Glutamatergic neuron (in vitro differentiated cells): ENCODE measurements around the gene GMDS. TPM values are rescaled to one million over a fixed set of nuclear protein-coding genes. Genes with fewer than 3 reads are reported as not detected.

ENCODE experiments used
- DNase-seq: peaks from one replicate; pipeline ENCODE4 v3.0.0; 2022
- H3K27ac Mint-ChIP-seq: one replicate; pipeline ENCODE4 v1.8.0; 2020; ENCODE audit warnings: mild to moderate bottlenecking, mixed read lengths, inconsistent platforms; ENCODE audit not compliant: unreplicated experiment
- H3K27me3 Mint-ChIP-seq: one replicate; pipeline ENCODE4 v1.8.0; 2020; ENCODE audit warnings: mild to moderate bottlenecking, moderate library complexity, mixed read lengths, inconsistent platforms; ENCODE audit not compliant: unreplicated experiment
- H3K36me3 Mint-ChIP-seq: one replicate; pipeline ENCODE4 v1.8.0; 2020; ENCODE audit warnings: mild to moderate bottlenecking, mixed read lengths, inconsistent platforms; ENCODE audit not compliant: unreplicated experiment
- H3K4me1 Mint-ChIP-seq: one replicate; pipeline ENCODE4 v1.8.0; 2020; ENCODE audit warnings: mild to moderate bottlenecking, low read depth, mixed read lengths, inconsistent platforms; ENCODE audit not compliant: unreplicated experiment
- H3K4me3 Mint-ChIP-seq: one replicate; pipeline ENCODE4 v1.8.0; 2020; ENCODE audit warnings: mild to moderate bottlenecking, mixed read lengths, inconsistent platforms; ENCODE audit not compliant: unreplicated experiment
- H3K9me3 Mint-ChIP-seq: one replicate; pipeline ENCODE4 v1.8.0; 2020; ENCODE audit warnings: mild to moderate bottlenecking, moderate library complexity, mixed read lengths, inconsistent platforms; ENCODE audit not compliant: unreplicated experiment
- CTCF ChIP-seq: fragments of 200-600 bp; sonication (generic); IDR thresholded peaks from one replicate; pipeline ENCODE4 v1.5.0; 2021; ENCODE audit not compliant: partially characterized antibody, unreplicated experiment
- total RNA-seq: library from RNA; stranded (reverse); fragmentation: NEBNext Ultra II Directional; extraction: Animal tissue kit (Norgen Biotek cat#: 25700); gene quantifications from one replicate; pipeline ENCODE4 v1.2.1, GENCODE V29; 2021; ENCODE audit not compliant: unreplicated experiment

Gene GMDS
- total RNA-seq, 1 donor from 2014 or later: 8.9 TPM

- no peak for TF ChIP-seq CTCF
- Mint-ChIP-seq H3K4me1 (peaks cover 25% of the 10 kb centered on the region), H3K4me3 (no peak overlapping the region), H3K36me3 (no peaks in the 10 kb centered on the region), H3K27ac (no peak overlapping the region), H3K9me3 (peaks cover 2% of the 10 kb centered on the region), H3K27me3 (no peaks in the 10 kb centered on the region)
- no peak for DNase-seq
Measured at GRCh38 chr6:2222275-2222842, 23.0 kb downstream of the GMDS start.

- H3K27ac Mint-ChIP-seq: no peak overlapping the region
- no peak for DNase-seq
- H3K9me3 Mint-ChIP-seq: peaks cover 2% of the 10 kb centered on the region
- no peaks in the 10 kb centered on the region for H3K27me3 Mint-ChIP-seq
- H3K4me3 Mint-ChIP-seq: no peak overlapping the region
- no peak for TF ChIP-seq CTCF
- H3K4me1 Mint-ChIP-seq: peaks cover 25% of the 10 kb centered on the region
- no peaks in the 10 kb centered on the region for H3K36me3 Mint-ChIP-seq
Measured at GRCh38 chr6:2221726-2222274, 23.6 kb downstream of the GMDS start.

- no peak for DNase-seq
- peaks cover 25% of the 10 kb centered on the region for H3K4me1 Mint-ChIP-seq
- H3K36me3 Mint-ChIP-seq: no peaks in the 10 kb centered on the region
- TF ChIP-seq CTCF: no peak
- H3K4me3 Mint-ChIP-seq: no peak overlapping the region
- H3K27me3 Mint-ChIP-seq: no peaks in the 10 kb centered on the region
- H3K27ac Mint-ChIP-seq: peak overlapping the region; percentile 56
- peaks cover 2% of the 10 kb centered on the region for H3K9me3 Mint-ChIP-seq
Measured at GRCh38 chr6:2220154-2220553, 25.3 kb downstream of the GMDS start.

GRCh38 chr6:2218866-2219265, 26.5 kb downstream of the GMDS start:
- no peak for DNase-seq
- Mint-ChIP-seq H3K27ac (no peak overlapping the region), H3K36me3 (no peaks in the 10 kb centered on the region), H3K27me3 (no peaks in the 10 kb centered on the region), H3K9me3 (peaks cover 2% of the 10 kb centered on the region), H3K4me1 (peaks cover 25% of the 10 kb centered on the region), H3K4me3 (no peak overlapping the region)
- TF ChIP-seq CTCF: no peak

- H3K27me3 Mint-ChIP-seq: no peaks in the 10 kb centered on the region
- peaks cover 12% of the 10 kb centered on the region for H3K4me1 Mint-ChIP-seq
- no peaks in the 10 kb centered on the region for H3K36me3 Mint-ChIP-seq
- TF ChIP-seq CTCF: no peak
- no peak overlapping the region for H3K4me3 Mint-ChIP-seq
- H3K9me3 Mint-ChIP-seq: peaks cover 2% of the 10 kb centered on the region
- H3K27ac Mint-ChIP-seq: no peak overlapping the region
- DNase-seq: no peak
Measured at GRCh38 chr6:2216794-2217383, 28.5 kb downstream of the GMDS start.
